Kidney (tissue), 14 donors: ENCODE results near the gene FAM181A. TPM values are rescaled to one million over a fixed set of nuclear protein-coding genes. Genes with fewer than 3 reads are reported as not detected.

Source experiments
- DNase-seq, 5 donors: peaks; one replicate each; pipeline ENCODE4 v3.0.0-alpha.2; 2013 to 2020
- FAIRE-seq: peaks from 2 replicates; lab custom pipeline; 2012; peaks lifted over from hg19 to GRCh38; lab: Jason Lieb, UNC
- H3K27ac ChIP-seq, 2 donors: one replicate each; pipeline ENCODE4 v1.7.0; 2013; ENCODE audit warnings: low read depth in 2 of 2, low read length in 2 of 2, inconsistent platforms in 1 of 2
- H3K27me3 ChIP-seq: one replicate; pipeline ENCODE4 v1.7.1; 2013; ENCODE audit warnings: low read length, inconsistent platforms; ENCODE audit not compliant: control insufficient read depth, insufficient read depth
- H3K36me3 ChIP-seq, 3 donors: one replicate each; pipeline versions ENCODE4 v1.7.0 to v1.7.1; 2013; ENCODE audit warnings: low read length in 3 of 3, control low read depth in 1 of 3, inconsistent platforms in 1 of 3; ENCODE audit not compliant: insufficient read depth in 3 of 3, control insufficient read depth in 2 of 3
- H3K4me1 ChIP-seq, 3 donors: one replicate each; pipeline versions ENCODE4 v1.7.0 to v1.7.1; 2013; ENCODE audit warnings: low read length in 3 of 3, inconsistent platforms in 1 of 3, low read depth in 1 of 3; ENCODE audit not compliant: control insufficient read depth in 2 of 3, insufficient read depth in 2 of 3
- H3K4me3 ChIP-seq, 3 donors: one replicate each; pipeline versions ENCODE4 v1.7.0 to v1.8.1; 2013; ENCODE audit warnings: low read length in 3 of 3, control low read depth in 1 of 3, inconsistent platforms in 1 of 3
- H3K9ac ChIP-seq, 3 donors: one replicate each; pipeline versions ENCODE4 v1.7.0 to v1.7.1; 2013; ENCODE audit warnings: low read length in 3 of 3, control low read depth in 1 of 3, inconsistent platforms in 1 of 3
- H3K9me3 ChIP-seq, 3 donors: one replicate each; pipeline versions ENCODE4 v1.7.0 to v1.7.1; 2013; ENCODE audit warnings: low read length in 3 of 3, control low read depth in 1 of 3, inconsistent platforms in 1 of 3; ENCODE audit not compliant: control insufficient read depth in 2 of 3, insufficient read depth in 1 of 3
- intact Hi-C: fragments of 100-400 bp; cut with DNase I; formaldehyde crosslinking; loops from one replicate; pipeline ENCODE4 v1.11.1; 2022
- polyA plus RNA-seq: library from polyadenylated mRNA; stranded (reverse); fragments of 350-450 nt; fragmentation: Illumina TruSeq; extraction: RNeasy Lipid Tissue Mini Kit (QIAGEN cat#74804); gene quantifications from one replicate; pipeline ENCODE4 v1.2.3, GENCODE V29; 2014; ENCODE audit warnings: low read depth, low replicate concordance; ENCODE audit not compliant: insufficient read depth
- total RNA-seq: library from RNA; stranded (reverse); fragmentation: NEBNext Ultra II Directional; extraction: Animal tissue kit (Norgen Biotek cat#: 25700); gene quantifications from one replicate; pipeline ENCODE4 v1.2.1, GENCODE V29; 2021
- TF ChIP-seq, protein P1 (sequence below): IDR thresholded peaks from 3 replicates; pipeline ENCODE4 v1.5.1; 2012; ENCODE audit warnings: mild to moderate bottlenecking, moderate library complexity, borderline replicate concordance; ENCODE audit not compliant: insufficient read depth; ENCODE audit errors: extremely low read depth
- donor health status: control.
- donor health status: control.
- donor health status: control.
- donor health status: control.
- donor health status: control.
- donor health status: DM: yes; HTN: yes; CAD: no.
- donor health status: Normal renal cell carcinoma (clear cell type).

FAM181A gene
- total and polyA plus RNA-seq, 2 donors from 2014 or later = not detected

DNA sequence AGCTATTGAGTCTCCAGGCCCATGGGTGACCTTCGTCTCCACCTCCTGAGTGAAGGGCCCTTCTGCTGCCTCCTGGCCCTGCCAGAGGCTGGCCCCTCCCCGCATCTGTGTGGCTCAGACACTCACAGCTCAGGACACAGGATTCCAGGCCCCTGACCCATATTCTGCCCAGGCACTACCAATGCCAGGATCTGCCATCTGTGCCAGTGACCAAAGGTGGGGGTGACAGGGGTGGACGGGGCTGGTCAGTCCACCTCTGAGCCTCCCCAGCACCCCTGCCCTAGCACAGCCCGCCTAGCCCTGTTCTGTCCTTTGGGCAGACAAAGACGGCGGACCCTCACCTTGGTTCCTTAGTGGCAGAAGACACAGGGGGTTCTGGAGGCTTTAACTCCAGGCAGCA is 46.5 kb downstream of the FAM181A start:
- no peak for FAIRE-seq
- no peak for DNase-seq
- Histone ChIP-seq H3K27ac (no peak overlapping the region), H3K36me3 (no peaks in the 10 kb centered on the region), H3K27me3 (no peaks in the 10 kb centered on the region), H3K4me1 (peaks cover 0 to 7% (median 0%) of the 10 kb centered on the region in 3 donors), H3K9me3 (no peaks in the 10 kb centered on the region), H3K4me3 (no peak overlapping the region), H3K9ac (no peak overlapping the region)
- TF ChIP-seq, protein P1, sequence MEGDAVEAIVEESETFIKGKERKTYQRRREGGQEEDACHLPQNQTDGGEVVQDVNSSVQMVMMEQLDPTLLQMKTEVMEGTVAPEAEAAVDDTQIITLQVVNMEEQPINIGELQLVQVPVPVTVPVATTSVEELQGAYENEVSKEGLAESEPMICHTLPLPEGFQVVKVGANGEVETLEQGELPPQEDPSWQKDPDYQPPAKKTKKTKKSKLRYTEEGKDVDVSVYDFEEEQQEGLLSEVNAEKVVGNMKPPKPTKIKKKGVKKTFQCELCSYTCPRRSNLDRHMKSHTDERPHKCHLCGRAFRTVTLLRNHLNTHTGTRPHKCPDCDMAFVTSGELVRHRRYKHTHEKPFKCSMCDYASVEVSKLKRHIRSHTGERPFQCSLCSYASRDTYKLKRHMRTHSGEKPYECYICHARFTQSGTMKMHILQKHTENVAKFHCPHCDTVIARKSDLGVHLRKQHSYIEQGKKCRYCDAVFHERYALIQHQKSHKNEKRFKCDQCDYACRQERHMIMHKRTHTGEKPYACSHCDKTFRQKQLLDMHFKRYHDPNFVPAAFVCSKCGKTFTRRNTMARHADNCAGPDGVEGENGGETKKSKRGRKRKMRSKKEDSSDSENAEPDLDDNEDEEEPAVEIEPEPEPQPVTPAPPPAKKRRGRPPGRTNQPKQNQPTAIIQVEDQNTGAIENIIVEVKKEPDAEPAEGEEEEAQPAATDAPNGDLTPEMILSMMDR = no peak
- intact Hi-C loops = no loop called here

DNA sequence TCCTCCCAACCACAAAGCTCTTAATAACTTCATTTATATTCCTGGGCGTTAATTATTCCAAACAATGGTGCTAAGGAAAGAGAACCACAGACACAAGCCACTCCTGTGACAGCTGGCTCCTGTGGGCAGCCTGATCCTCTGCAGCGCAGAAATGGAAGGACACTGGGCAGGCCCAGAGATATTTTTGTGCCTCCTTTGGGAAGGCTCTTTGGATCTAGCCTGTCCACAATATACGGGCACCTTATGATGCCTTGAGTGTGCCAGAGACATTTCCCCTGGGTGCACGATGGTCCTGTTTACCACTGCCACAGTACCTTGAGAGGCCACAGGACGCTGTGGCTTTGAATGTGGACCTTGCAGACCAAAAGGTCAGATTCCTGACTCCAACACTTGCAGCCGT is 47.2 kb downstream of the FAM181A start:
- FAIRE-seq (no peak), DNase-seq (no peak)
- Histone ChIP-seq H3K27ac (no peak overlapping the region), H3K36me3 (no peaks in the 10 kb centered on the region), H3K9ac (no peak overlapping the region), H3K27me3 (no peaks in the 10 kb centered on the region), H3K4me3 (no peak overlapping the region), H3K4me1 (peaks cover 0 to 7% (median 0%) of the 10 kb centered on the region in 3 donors), H3K9me3 (no peaks in the 10 kb centered on the region)
- TF ChIP-seq, protein P1 = no peak
- intact Hi-C loops = no loop called here

DNA sequence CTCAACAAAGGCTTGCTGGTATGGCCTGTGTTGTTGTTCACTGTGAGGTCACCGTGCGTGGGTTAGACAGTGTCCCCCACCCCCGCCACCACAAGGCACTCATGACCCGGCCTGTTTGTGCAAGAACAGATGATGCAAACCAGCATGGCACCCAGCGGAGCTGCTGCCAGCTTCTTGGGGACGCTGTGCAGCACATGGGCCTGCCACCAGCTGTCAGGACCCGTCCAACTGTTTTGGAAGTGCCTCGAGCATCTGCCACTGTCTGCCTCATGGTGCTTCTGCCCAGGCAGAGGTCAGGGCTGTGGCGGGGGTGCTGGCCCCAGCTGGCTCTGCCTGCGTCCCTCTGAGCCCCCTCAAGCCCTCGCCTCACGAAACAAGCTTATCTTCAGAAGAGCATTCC is 47.7 kb downstream of the FAM181A start:
- Histone ChIP-seq H3K9ac (no peak overlapping the region), H3K4me3 (no peak overlapping the region), H3K27me3 (no peaks in the 10 kb centered on the region), H3K36me3 (no peaks in the 10 kb centered on the region), H3K27ac (no peak overlapping the region), H3K4me1 (peaks cover 0 to 7% (median 0%) of the 10 kb centered on the region in 3 donors), H3K9me3 (no peaks in the 10 kb centered on the region)
- DNase-seq = no peak
- FAIRE-seq = no peak
- intact Hi-C loops = no loop called here
- TF ChIP-seq, protein P1 = no peak
